ENCODE results near the gene LHX5. TPM values are rescaled to one million over a fixed set of nuclear protein-coding genes. Genes with fewer than 3 reads are reported as not detected.

Gene LHX5
- not detected in 2 replicates for total RNA-seq

DNA sequence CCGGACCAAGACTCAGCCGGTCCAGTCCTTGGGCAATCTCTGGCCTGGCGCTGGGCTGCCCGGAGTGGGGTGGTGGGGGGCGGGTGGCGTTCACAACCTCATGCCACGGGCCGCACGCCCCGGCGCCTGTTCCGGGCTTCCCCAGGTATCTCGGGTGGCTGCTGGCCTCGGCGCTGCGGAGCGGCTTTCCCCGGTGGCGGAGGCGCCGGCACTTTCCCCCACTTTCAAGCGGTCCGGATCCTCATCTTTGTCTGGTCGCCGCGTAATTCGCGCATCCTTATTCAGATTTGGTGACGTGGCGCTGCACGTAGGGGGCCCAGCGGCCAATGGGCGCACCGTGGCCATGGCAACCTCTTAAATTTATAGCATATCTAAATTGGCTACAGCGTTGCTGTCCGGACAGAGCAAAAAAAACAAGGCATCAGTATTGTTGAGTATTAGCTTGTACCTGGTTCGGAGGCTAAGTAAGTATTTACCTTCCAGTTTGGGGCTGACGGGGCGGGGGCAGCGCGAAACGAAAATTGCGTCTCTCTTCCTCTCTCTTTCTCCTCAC is at the start of gene LHX5:
TSS of gene LHX5 (minus strand) at position 253 of the 553 bp plus-strand sequence. CDS start 373 bp downstream, outside the sequence.

DNA sequence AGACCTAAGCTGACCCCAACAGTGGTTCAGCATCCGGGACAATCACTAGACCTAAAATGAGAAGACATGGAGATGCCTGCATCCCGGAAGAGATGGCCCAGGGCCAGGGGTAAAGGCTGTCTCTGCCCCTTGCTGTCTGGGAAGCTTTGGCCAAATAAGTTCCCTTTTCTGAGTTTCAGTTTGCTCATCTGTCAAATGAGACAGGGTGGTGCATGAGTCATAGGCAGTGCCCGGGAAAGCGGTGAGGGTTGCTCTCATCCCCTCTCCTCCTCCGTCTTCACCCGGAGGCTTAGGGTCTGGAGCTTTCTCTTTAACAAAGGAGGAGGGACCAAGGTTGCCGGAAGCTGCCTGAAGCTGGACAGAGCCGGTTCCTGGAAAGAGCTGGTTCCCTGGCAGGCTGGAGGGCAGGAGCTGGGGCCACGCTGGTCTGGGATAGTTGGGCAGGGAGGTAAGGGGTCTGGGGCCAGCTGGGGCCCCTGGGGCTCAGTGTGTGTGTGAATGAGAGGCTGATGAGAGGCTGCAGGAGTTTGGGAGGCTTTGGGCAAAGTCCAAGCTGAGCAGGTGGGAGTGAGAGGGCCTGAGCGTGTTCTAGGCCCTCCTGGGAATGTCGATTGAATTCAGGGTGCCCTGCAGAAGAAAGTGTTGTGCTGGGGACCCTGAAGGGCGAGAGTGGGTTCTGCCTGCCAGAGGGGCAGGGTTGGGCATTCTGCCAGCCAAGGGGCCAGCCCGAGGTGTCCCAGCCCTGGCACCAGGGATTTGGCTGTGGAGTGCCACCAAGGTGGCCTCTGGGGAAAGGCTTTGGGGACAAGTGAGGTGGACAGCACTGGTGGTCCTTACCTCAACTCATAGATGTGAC is 49.4 kb downstream of the LHX5 start, which contains the start of gene SDSL:
TSS of gene SDSL (plus strand) at position 351 of the 856 bp plus-strand sequence. CDS start 5,603 bp downstream, outside the sequence.

Other genes with a start within 250 kb of the LHX5 start
- 26.2 and 29.3 TPM in 2 replicates for gene SLC8B1, start 136.8 kb downstream of the LHX5 start, total RNA-seq
- 38.5 and 70.1 TPM in 2 replicates for gene PLBD2, start 113.3 kb downstream of the LHX5 start, total RNA-seq
- gene SDS, start 68.0 kb downstream of the LHX5 start, total RNA-seq: not detected in 2 replicates
- gene SDSL, start 49.5 kb downstream of the LHX5 start, total RNA-seq: 5.5 and 12.7 TPM in 2 replicates